ENCODE measurements around the gene UVRAG. TPM values are rescaled to one million over a fixed set of nuclear protein-coding genes. Genes with fewer than 3 reads are reported as not detected.

Gene UVRAG
- total and polyA plus RNA-seq, 2 of the 13 experiments (the other 11 are each of a cell fraction or from before 2014, with no cell fraction given), result 9.7 to 17.3 TPM

DNA sequence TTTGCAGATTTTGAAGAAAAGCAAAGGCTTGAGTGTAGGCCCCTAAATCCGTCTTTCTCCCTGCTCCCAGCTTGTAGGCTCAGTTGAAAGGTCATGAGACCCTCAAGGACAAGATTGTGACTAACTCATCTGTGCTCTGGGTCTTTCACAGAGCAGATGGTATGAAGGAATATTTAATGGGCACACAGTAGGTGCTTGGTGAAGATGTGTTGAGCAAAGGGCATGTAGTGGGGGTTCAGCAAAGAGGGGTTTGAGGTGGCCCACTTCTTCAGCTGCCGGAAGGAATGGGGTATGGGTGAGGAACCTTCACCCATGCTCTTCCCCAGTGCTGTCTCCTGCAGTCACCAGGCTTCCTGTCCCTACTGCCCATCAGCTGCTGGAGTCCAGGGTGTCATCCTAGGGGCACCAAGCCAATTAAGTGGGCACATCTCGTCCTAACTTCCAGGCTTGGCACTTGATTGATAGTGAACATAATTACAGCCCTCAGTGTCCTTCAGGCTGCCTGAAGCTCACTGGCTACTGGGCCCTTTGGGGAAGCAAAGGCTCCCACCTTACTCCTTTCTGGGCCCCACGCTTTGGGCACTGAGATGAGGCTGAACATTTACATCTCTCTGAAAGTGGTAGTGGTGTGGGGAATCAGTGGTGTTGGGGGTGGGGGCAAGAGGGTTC lies 31.5 kb upstream of the UVRAG start (continued):
- TF ChIP-seq, protein P1, sequence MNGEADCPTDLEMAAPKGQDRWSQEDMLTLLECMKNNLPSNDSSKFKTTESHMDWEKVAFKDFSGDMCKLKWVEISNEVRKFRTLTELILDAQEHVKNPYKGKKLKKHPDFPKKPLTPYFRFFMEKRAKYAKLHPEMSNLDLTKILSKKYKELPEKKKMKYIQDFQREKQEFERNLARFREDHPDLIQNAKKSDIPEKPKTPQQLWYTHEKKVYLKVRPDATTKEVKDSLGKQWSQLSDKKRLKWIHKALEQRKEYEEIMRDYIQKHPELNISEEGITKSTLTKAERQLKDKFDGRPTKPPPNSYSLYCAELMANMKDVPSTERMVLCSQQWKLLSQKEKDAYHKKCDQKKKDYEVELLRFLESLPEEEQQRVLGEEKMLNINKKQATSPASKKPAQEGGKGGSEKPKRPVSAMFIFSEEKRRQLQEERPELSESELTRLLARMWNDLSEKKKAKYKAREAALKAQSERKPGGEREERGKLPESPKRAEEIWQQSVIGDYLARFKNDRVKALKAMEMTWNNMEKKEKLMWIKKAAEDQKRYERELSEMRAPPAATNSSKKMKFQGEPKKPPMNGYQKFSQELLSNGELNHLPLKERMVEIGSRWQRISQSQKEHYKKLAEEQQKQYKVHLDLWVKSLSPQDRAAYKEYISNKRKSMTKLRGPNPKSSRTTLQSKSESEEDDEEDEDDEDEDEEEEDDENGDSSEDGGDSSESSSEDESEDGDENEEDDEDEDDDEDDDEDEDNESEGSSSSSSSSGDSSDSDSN (CRISPR knock-in tag; IDR thresholded peaks at IDR 0.05), result peak; percentile 31; the same call in 1 of the 2 replicates
- TF ChIP-seq ZKSCAN1 (IDR thresholded peaks at IDR 0.05; ENCODE audit: low read length), result peak; percentile 58
- TF ChIP-seq FOXK2 (IDR thresholded peaks at IDR 0.05), result no peak
- 0 out of 2 replicates have a peak, but pooled peaks have one; percentile 40 for TF ChIP-seq ZSCAN31 (CRISPR knock-in tag; IDR thresholded peaks at IDR 0.05; ENCODE audit: low read depth)
- no peak for TF ChIP-seq ZMAT3 (CRISPR knock-in tag; conservative IDR thresholded peaks at IDR 0.05)
- peak; percentile 65; the same call in 1 of the 2 replicates for TF ChIP-seq SRY (CRISPR knock-in tag; IDR thresholded peaks at IDR 0.05)
- TF ChIP-seq ZNF891 (CRISPR knock-in tag; IDR thresholded peaks at IDR 0.05), result peak; percentile 53; the same call in 1 of the 2 replicates
- no peak for TF ChIP-seq ARHGAP35 (CRISPR knock-in tag; IDR thresholded peaks at IDR 0.05; ENCODE audit: borderline replicate concordance)
- peak; percentile 53; the same call in 1 of the 2 replicates for TF ChIP-seq ZSCAN21 (CRISPR knock-in tag; IDR thresholded peaks at IDR 0.05; ENCODE audit: borderline replicate concordance)

DNA sequence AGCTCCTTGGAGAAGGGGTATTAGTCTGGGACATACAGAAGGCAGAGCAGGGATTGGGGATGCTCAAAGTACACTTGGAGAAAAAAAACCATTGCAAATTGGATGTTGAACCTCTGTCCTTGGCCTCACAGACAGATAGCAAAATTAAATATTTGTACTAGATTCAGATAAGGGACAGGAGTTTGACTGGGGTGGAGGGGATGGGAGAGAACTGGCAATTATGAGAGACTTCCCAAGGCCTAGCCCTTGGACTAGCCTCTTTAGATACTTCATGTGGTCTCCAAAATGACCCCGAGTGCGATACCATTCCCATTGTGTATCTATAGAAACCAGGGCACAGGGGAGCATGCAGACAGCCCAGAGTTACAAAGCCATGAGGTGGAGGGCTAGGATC lies 30.9 kb upstream of the UVRAG start:
- H3K27me3 ChIP-seq (ENCODE audit: control insufficient read depth in 1 of 2, insufficient read depth in 2 of 2, low read length in 2 of 2), result no peaks in the 10 kb centered on the region
- CTCF ChIA-PET (ENCODE audit: low intra/inter-chr PET ratio, low total read pairs), result no interaction called here
- in situ Hi-C loops (cut with HindIII; ENCODE audit: extremely low pct_ligation_motif_present, low pct_unique_long_range_greater_than_20kb) (no loop called here), intact Hi-C loops (cut with micrococcal nuclease; ENCODE audit: unreplicated experiment) (loop anchor here (2.0 kb wide), 1 partner anchor 15 kb away; the partner anchor contains the start of gene DGAT2)
- no peaks in the 10 kb centered on the region for H3K79me2 ChIP-seq (ENCODE audit: insufficient read depth, low read length)
- H3K36me3 ChIP-seq (replicated peaks in 1 of 2; ENCODE audit: control insufficient read depth in 1 of 2, insufficient read depth in 2 of 2, low read length in 2 of 2), result peaks cover 7 to 17% of the 10 kb centered on the region in 2 experiments; a peak in 4 of 5 replicates
- H2AFZ ChIP-seq (ENCODE audit: low read length), result no peak overlapping the region
- WGBS (ENCODE audit: low lambda C conversion rate), result 0% methylated on average over 1 of the region's 2 CpGs
- peak; percentile 65 for ATAC-seq
- peak; percentile 92 for DNase-seq (ENCODE audit: low spot score)
- no peaks in the 10 kb centered on the region for H3K9me3 ChIP-seq (ENCODE audit: low read length)
- H3K27ac ChIP-seq (ENCODE audit: extremely low read length, insufficient read depth, low read length), result peak overlapping the region; percentile 92
- H4K20me1 ChIP-seq (ENCODE audit: insufficient read depth, low read length), result no peaks in the 10 kb centered on the region
- POLR2A ChIA-PET, result interaction anchor here (1.0 to 7.9 kb wide), 14 partner anchors 10 to 221 kb away, joined by 3 to 138 read pairs (median 10); partner anchors contain the start of genes DGAT2 and UVRAG
- peak overlapping the region; percentile 74 for H3K4me2 ChIP-seq (ENCODE audit: low read depth, low read length)
- peak overlapping the region in 1 of 3 experiments; percentile 47; a peak in 2 of 6 replicates for H3K4me3 ChIP-seq (replicated peaks in 1 of 3; ENCODE audit: insufficient read depth in 1 of 3, low read depth in 2 of 3, low read length in 3 of 3)
- H3K4me1 ChIP-seq (ENCODE audit: insufficient read depth, low read length), result peaks cover 84% of the 10 kb centered on the region
- FAIRE-seq, result peak; percentile 89
- H3K9ac ChIP-seq (ENCODE audit: insufficient read depth, low read depth, low read length), result peak overlapping the region; percentile 57; the same call in 1 of the 2 replicates
- no TSS peak for BruUV-seq (replicated peaks)
- no peak for TF ChIP-seq ARNT (IDR thresholded peaks at IDR 0.05)
- TF ChIP-seq, protein P2, sequence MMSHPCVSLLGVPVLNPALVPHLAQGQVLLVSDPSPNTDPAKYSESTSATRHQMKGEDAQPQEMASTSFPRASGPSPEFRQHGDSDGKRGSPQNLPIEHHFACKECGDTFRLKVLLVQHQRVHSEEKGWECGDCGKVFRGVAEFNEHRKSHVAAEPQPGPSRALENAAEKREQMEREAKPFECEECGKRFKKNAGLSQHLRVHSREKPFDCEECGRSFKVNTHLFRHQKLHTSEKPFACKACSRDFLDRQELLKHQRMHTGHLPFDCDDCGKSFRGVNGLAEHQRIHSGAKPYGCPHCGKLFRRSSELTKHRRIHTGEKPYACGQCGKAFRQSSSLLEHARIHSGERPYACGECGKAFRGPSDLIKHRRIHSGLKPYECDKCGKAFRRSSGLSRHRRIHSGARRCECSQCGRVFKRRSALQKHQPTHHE (CRISPR knock-in tag; IDR thresholded peaks at IDR 0.05; ENCODE audit: borderline replicate concordance), result peak; percentile 19; the same call in 1 of the 2 replicates
- TF ChIP-seq CHCHD3 (CRISPR knock-in tag; IDR thresholded peaks at IDR 0.05), result no peak
- peak; percentile 95 for TF ChIP-seq NCOA2 (CRISPR knock-in tag; IDR thresholded peaks at IDR 0.05)
- TF ChIP-seq ZNF883 (CRISPR knock-in tag; IDR thresholded peaks at IDR 0.05; ENCODE audit: not compliant biosample characterization), result no peak
- TF ChIP-seq GFI1 (CRISPR knock-in tag; IDR thresholded peaks at IDR 0.05; ENCODE audit: borderline replicate concordance), result peak; percentile 93
- peak; percentile 84 for TF ChIP-seq HMG20A (CRISPR knock-in tag; IDR thresholded peaks at IDR 0.05; ENCODE audit: borderline replicate concordance)
- TF ChIP-seq SOX6 (IDR thresholded peaks at IDR 0.05), result no peak
- TF ChIP-seq SOX6 (CRISPR knock-in tag; IDR thresholded peaks at IDR 0.05), result peak; percentile 79
- peak; percentile 61 for TF ChIP-seq THAP11 (CRISPR knock-in tag; IDR thresholded peaks at IDR 0.05)
- peak; percentile 60 for TF ChIP-seq KAT8 (CRISPR knock-in tag; IDR thresholded peaks at IDR 0.05)

All from HepG2 (cell line).